BJ (cell line): Measurements from ENCODE around the gene SPTAN1. TPM values are rescaled to one million over a fixed set of nuclear protein-coding genes. Genes with fewer than 3 reads are reported as not detected.

Experiments
- CTCF ChIA-PET: fragments of 350-600 bp; formaldehyde crosslinking; extraction: SDS; loops from one replicate; lab custom pipeline; 2021; ENCODE audit warnings: antibody characterized with exemption, inconsistent platforms; lab: Yijun Ruan, JAX
- POLR2A ChIA-PET: fragments of 300-600 bp; sonication (Branson Sonifier 250); formaldehyde crosslinking; extraction: SDS; loops from one replicate; lab custom pipeline; 2021; ENCODE audit warnings: antibody characterized with exemption; lab: Charles Lee
- DNase-seq: peaks from one replicate; pipeline ENCODE4 v3.0.0-alpha.2; 2011; ENCODE audit warnings: low read depth
- H3K27me3 ChIP-seq: 2 replicates; pipeline ENCODE4 v1.6.0; 2011; ENCODE audit warnings: low read length; ENCODE audit not compliant: control insufficient read depth, insufficient read depth
- H3K36me3 ChIP-seq: 2 replicates; pipeline ENCODE4 v1.5.1; 2011; ENCODE audit warnings: low read length; ENCODE audit not compliant: control insufficient read depth, insufficient read depth
- H3K4me3 ChIP-seq: 2 replicates; pipeline ENCODE4 v1.5.1; 2011; ENCODE audit warnings: low read depth, mild to moderate bottlenecking, control low read depth, low read length
- CTCF ChIP-seq: IDR thresholded peaks from 2 replicates; pipeline ENCODE4 v1.5.1; 2011; ENCODE audit warnings: low read depth, mild to moderate bottlenecking, control low read depth, inconsistent platforms, low read length, moderate library complexity; ENCODE audit not compliant: insufficient read depth
- polyA plus RNA-seq: library from polyadenylated mRNA; depleted of rRNA; stranded (reverse); fragments of >200 nt; gene quantifications from 2 replicates; pipeline ENCODE4 v1.2.3, GENCODE V29; 2011

Gene SPTAN1
- polyA plus RNA-seq, 1 experiment = 317 TPM

DNA sequence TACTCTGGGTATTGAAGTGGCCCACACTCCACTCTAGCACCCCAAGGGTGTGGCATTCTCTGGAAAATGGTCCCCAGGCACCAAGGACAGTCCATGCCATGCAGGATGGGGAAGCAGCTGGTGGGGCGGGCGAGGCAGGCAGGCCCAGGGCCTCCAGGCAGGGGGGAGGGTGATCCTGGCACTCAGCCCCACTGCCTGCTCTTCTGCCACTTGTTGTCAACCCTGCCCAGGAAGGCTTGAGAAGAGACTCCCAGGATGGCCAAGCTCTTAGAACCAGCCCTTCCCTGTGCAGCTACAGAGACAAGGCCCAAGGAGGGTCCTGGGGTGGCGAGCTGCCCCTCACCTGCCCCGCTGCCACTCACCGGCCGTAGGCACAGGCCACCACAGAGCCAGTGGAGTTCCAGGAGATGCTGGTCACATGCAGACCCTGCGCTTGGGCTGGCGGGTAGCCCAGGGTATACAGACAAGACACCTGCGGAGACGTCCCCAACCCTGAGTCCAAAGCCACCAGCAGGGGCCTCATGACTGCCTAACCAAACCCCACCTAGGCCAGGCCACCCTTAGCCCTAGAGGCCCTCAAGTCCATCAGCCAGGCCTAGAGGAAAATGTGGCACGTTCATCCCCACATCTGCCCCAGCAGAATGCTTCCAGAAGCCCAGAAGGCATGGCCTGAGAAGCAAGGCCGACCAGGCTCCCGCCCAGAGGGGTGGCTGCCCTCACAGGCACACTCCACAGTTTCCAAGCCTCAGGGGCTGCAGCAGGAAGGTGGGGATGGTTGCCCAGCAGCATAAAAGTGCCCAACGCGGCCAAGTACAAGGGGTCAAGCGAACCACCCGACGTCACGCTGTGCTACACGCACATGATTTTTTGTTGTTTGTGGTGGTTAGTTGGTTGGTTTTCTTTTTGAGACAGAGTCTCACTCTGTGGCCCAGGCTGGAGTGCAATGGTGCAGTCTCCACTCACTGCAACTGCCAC is 84.5 kb downstream of the SPTAN1 start:
- POLR2A ChIA-PET = no interaction called here
- CTCF ChIA-PET = interaction anchor here (1.8 kb wide), 1 partner anchor 275 kb away, joined by 4 read pairs; no protein-coding TSS in a partner anchor
- no peaks in the 10 kb centered on the region for H3K27me3 ChIP-seq
- DNase-seq = no peak
- peaks cover 30% of the 10 kb centered on the region for H3K36me3 ChIP-seq
- H3K4me3 ChIP-seq = no peak overlapping the region
- 0 out of 2 replicates have a peak, but pooled peaks have one; percentile 5 for TF ChIP-seq CTCF

DNA sequence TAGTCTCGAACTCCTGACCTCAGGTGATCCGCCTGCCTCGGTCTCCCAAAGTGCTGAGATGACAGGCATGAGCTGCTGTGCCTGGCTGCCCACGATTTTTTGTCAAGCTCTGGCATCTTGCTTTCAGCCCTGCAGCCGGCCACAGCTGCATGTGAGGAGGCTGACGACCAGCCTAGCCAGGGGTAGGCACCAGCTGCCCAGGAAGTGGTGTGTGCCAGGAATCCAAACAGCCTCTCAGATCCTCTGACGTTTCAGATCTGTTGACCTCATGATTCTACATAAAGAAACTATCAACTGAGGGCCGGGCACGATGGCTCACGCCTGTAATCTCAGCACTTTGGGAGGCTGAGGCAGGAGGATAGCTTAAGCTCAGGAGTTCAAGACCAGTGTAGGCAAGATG is 85.3 kb downstream of the SPTAN1 start:
- no peaks in the 10 kb centered on the region for H3K27me3 ChIP-seq
- ChIA-PET POLR2A (interaction anchor here (0.7 kb wide), 1 partner anchor 273 kb away, joined by 3 read pairs; no protein-coding TSS in a partner anchor), CTCF (interaction anchor here (0.6 to 1.8 kb wide), 3 partner anchors 180 to 296 kb away, joined by 3 to 4 read pairs (median 3); partner anchors contain the start of gene ENDOG)
- TF ChIP-seq CTCF = no peak
- H3K4me3 ChIP-seq = no peak overlapping the region
- no peak for DNase-seq
- H3K36me3 ChIP-seq = peaks cover 24% of the 10 kb centered on the region

DNA sequence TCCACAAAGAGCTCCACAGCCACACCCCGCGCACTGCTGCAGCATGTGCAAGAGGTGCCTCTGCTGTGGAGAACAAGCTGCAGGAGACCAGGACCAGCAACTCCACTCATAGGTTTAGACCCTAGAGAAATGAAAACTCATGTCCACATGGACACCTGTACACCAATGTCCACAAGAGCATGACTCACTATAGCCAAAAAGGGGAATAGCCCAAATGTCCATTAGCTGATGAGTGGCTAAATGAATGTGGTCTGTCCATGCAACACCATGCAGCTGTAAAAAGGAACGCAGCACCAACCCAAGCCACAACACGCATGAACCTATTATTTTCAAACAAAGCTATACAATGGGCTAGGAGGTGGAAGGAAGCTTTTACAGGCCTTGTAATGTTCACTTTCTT is 86.2 kb downstream of the SPTAN1 start:
- CTCF ChIA-PET = no interaction called here
- Histone ChIP-seq H3K36me3 (peaks cover 16% of the 10 kb centered on the region), H3K4me3 (no peak overlapping the region), H3K27me3 (no peaks in the 10 kb centered on the region)
- DNase-seq = no peak
- POLR2A ChIA-PET = no interaction called here
- TF ChIP-seq CTCF = no peak

- CTCF ChIA-PET = interaction anchor here (0.6 kb wide), 1 partner anchor 12 kb away, joined by 3 read pairs; no protein-coding TSS in a partner anchor
These were observed 88.2 kb downstream of the SPTAN1 start for GRCh38 chr9:128640603-128641002.

More at GRCh38 chr9:128640603-128641002, 88.2 kb downstream of the SPTAN1 start:
- Histone ChIP-seq H3K4me3 (no peak overlapping the region), H3K27me3 (no peaks in the 10 kb centered on the region), H3K36me3 (peaks cover 5% of the 10 kb centered on the region; the same call in 1 of the 2 replicates)
- no peak for DNase-seq
- POLR2A ChIA-PET = no interaction called here
- no peak for TF ChIP-seq CTCF
